H1 (cell line): ENCODE data around the gene NNMT. TPM values are rescaled to one million over a fixed set of nuclear protein-coding genes. Genes with fewer than 3 reads are reported as not detected.

Experiments used
- ATF2 ChIP-seq: IDR thresholded peaks from 2 replicates; pipeline ENCODE4 v1.6.1; 2012; ENCODE audit warnings: low read length, inconsistent platforms
- CHD2 ChIP-seq: IDR thresholded peaks from 2 replicates; pipeline ENCODE4 v1.6.1; 2012; ENCODE audit warnings: low read length, improper control_type of control experiment
- CHD7 ChIP-seq: fragments of 300-600 bp; sonication (generic); IDR thresholded peaks from 2 replicates; pipeline ENCODE4 v1.7.1; 2012; ENCODE audit warnings: low read length, moderate library complexity, mild to moderate bottlenecking, inconsistent platforms; ENCODE audit not compliant: insufficient replicate concordance
- CTBP2 ChIP-seq: IDR thresholded peaks from 2 replicates; pipeline ENCODE4 v1.7.0; 2011; ENCODE audit warnings: borderline replicate concordance, mild to moderate bottlenecking, moderate library complexity, mixed read lengths, low read length; ENCODE audit not compliant: insufficient read depth, insufficient read length
- EP300 ChIP-seq, 2 experiments: IDR thresholded peaks; 1 replicate in 1 of 2; 2 replicates in 1 of 2; pipeline ENCODE4 v1.6.1; 2011 to 2012; ENCODE audit warnings: low read depth in 2 of 2, low read length in 2 of 2, mild to moderate bottlenecking in 2 of 2, borderline replicate concordance in 1 of 2, inconsistent platforms in 1 of 2, moderate library complexity in 1 of 2
- FOSL1 ChIP-seq: IDR thresholded peaks from 2 replicates; pipeline ENCODE4 v1.6.1; 2011; ENCODE audit warnings: mild to moderate bottlenecking, low read depth, low read length, moderate library complexity; ENCODE audit not compliant: insufficient read depth
- POLR2A ChIP-seq, 2 experiments: IDR thresholded peaks; 1 replicate in 1 of 2; 2 replicates in 1 of 2; pipeline ENCODE4 v1.6.1; 2011; ENCODE audit warnings: low read depth in 2 of 2, low read length in 2 of 2, mild to moderate bottlenecking in 2 of 2; ENCODE audit errors: control extremely low read depth in 1 of 2
- TBP ChIP-seq: IDR thresholded peaks from 2 replicates; pipeline ENCODE4 v1.6.1; 2011; ENCODE audit warnings: low read depth, low read length, improper control_type of control experiment
- polyA plus RNA-seq, 7 experiments: library from polyadenylated mRNA; depleted of rRNA in 3 of 7; stranded (reverse) in 5 of 7; unstranded in 2 of 7; fragments of >200 nt in 5 of 7; fragments of 200-250 nt in 2 of 7; gene quantifications; 1 replicate in 5 of 7; 2 replicates in 1 of 7; 4 replicates in 1 of 7; pipeline versions ENCODE4 v1.2.1 to v1.2.3, GENCODE V29; 2011 to 2013; ENCODE audit warnings: missing spikeins in 2 of 7, mixed read lengths in 2 of 7
- total RNA-seq: library from RNA; stranded (reverse); fragmentation: NEBNext Ultra II Directional; extraction: Animal tissue kit (Norgen Biotek cat#: 25700); gene quantifications from 2 replicates; pipeline ENCODE4 v1.2.1, GENCODE V29; 2021

NNMT gene
- total and polyA plus RNA-seq, 2 of the 8 experiments (the other 6 are each of a cell fraction or from before 2014, with no cell fraction given) = not detected

- TF ChIP-seq CHD7 = no peak
- no peak for TF ChIP-seq ATF2
- no peak for TF ChIP-seq FOSL1
- TF ChIP-seq EP300 (IDR thresholded peaks at IDR 0.05; ENCODE audit: borderline replicate concordance in 1 of 2, low read depth in 2 of 2, low read length in 2 of 2) = no peak
- no peak for TF ChIP-seq TBP
- no peak for TF ChIP-seq POLR2A (IDR thresholded peaks at IDR 0.05; ENCODE audit: control extremely low read depth in 1 of 2, low read depth in 2 of 2, low read length in 2 of 2)
- TF ChIP-seq CTBP2 = no peak
- no peak for TF ChIP-seq CHD2
Measured at GRCh38 chr11:114278342-114279065, 17.7 kb upstream of the NNMT start (continued).
